GM12878 (cell line): ENCODE data around the gene SH2B3. TPM values are rescaled to one million over a fixed set of nuclear protein-coding genes. Genes with fewer than 3 reads are reported as not detected.

Experiments used
- ATAC-seq: fragments of 200-7000 bp; cut with Tn5 transposase; 3 replicates; pipeline ENCODE4 v1.9.1; 2020; ENCODE audit warnings: mild to moderate bottlenecking, moderate library complexity
- BruUV-seq: library from RNA; stranded (reverse); fragments of 400-500 nt; replicated peaks from 2 replicates; lab custom pipeline; 2021; lab: Mats Ljungman, UMichigan
- CTCF ChIA-PET: fragments of 300-600 bp; sonication (Branson Sonifier 250); formaldehyde crosslinking; extraction: SDS; loops from one replicate; lab custom pipeline; 2021; ENCODE audit warnings: inconsistent platforms; lab: Yijun Ruan, JAX
- POLR2A ChIA-PET: fragments of 350-600 bp; formaldehyde crosslinking; extraction: SDS; loops from one replicate; lab custom pipeline; 2021; ENCODE audit warnings: inconsistent platforms; lab: Charles Lee
- RAD21 ChIA-PET: fragments of 300-600 bp; sonication (Branson Sonifier 250); formaldehyde crosslinking; loops from one replicate; lab custom pipeline; 2023; ENCODE audit warnings: antibody characterized with exemption; ENCODE audit not compliant: unreplicated experiment; lab: Charles Lee
- SMC1A ChIA-PET: fragments of 300-600 bp; sonication (Branson Sonifier 250); formaldehyde crosslinking; loops from one replicate; lab custom pipeline; 2023; ENCODE audit not compliant: unreplicated experiment, uncharacterized antibody; lab: Charles Lee
- DNase-seq: peaks from one replicate; pipeline ENCODE4 v3.0.0-alpha.2; 2011; ENCODE audit warnings: low read depth, low spot score
- FAIRE-seq: peaks from 3 replicates; lab custom pipeline; 2011; peaks lifted over from hg19 to GRCh38; lab: Jason Lieb, UNC
- H2AFZ ChIP-seq: 2 replicates; pipeline ENCODE4 v1.6.0; 2011; ENCODE audit warnings: low read depth, low read length, control low read depth; ENCODE audit not compliant: control insufficient read depth
- H3K27ac ChIP-seq: 2 replicates; pipeline ENCODE4 v1.5.1; 2011; ENCODE audit warnings: control low read depth; ENCODE audit not compliant: control insufficient read depth, insufficient read depth
- H3K27me3 ChIP-seq, 2 experiments: replicated peaks in 1 of 2; 2 replicates each; pipeline versions ENCODE4 v1.6.0 to v1.6.1; 2011; ENCODE audit warnings: low read length in 1 of 2; ENCODE audit not compliant: control insufficient read depth in 2 of 2, insufficient read depth in 2 of 2
- H3K36me3 ChIP-seq, 2 experiments: 2 replicates each; pipeline ENCODE4 v1.5.1; 2011; ENCODE audit warnings: low read length in 1 of 2; ENCODE audit not compliant: control insufficient read depth in 2 of 2, insufficient read depth in 2 of 2
- H3K4me1 ChIP-seq: 2 replicates; pipeline ENCODE4 v1.6.1; 2011; ENCODE audit warnings: mild to moderate bottlenecking, low read length, moderate library complexity, mixed read lengths; ENCODE audit not compliant: control insufficient read depth, insufficient read depth
- H3K4me2 ChIP-seq: 2 replicates; pipeline ENCODE4 v1.6.0; 2011; ENCODE audit warnings: control low read depth; ENCODE audit not compliant: control insufficient read depth, insufficient read depth
- H3K4me3 ChIP-seq: fragments of 200-600 bp; sonication (generic); 2 replicates; pipeline ENCODE4 v1.5.1; 2016
- H3K79me2 ChIP-seq: 2 replicates; pipeline ENCODE4 v1.6.0; 2011; ENCODE audit warnings: low read length; ENCODE audit not compliant: control insufficient read depth, insufficient read depth
- H3K9ac ChIP-seq: 2 replicates; pipeline ENCODE4 v1.8.0; 2011; ENCODE audit warnings: low read length, control low read depth, mixed read lengths; ENCODE audit not compliant: control insufficient read depth, insufficient read depth
- H3K9me3 ChIP-seq: replicated peaks from 3 replicates; pipeline ENCODE4 v1.5.1; 2011; ENCODE audit warnings: mild to moderate bottlenecking, low read length; ENCODE audit not compliant: control insufficient read depth, insufficient read depth
- H4K20me1 ChIP-seq: 2 replicates; pipeline ENCODE4 v1.6.0; 2011; ENCODE audit not compliant: control insufficient read depth, insufficient read depth
- BCL3 ChIP-seq: IDR thresholded peaks from 2 replicates; pipeline ENCODE4 v1.6.1; 2011; ENCODE audit warnings: borderline replicate concordance, low read depth, mild to moderate bottlenecking, moderate library complexity, low read length; ENCODE audit not compliant: insufficient read depth, poor library complexity, severe bottlenecking
- IRF4 ChIP-seq: IDR thresholded peaks from 2 replicates; pipeline ENCODE4 v1.6.1; 2011; ENCODE audit warnings: low read depth, low read length
- WGBS: methylation state at CpG from one replicate; pipeline ENCODE4 v1.1.6; 2016; ENCODE audit warnings: low lambda C conversion rate; ENCODE audit not compliant: insufficient replicate concordance, insufficient coverage; ENCODE audit errors: missing lambda C conversion rate; 5-methylcytosine and 5-hydroxymethylcytosine counted together
- in situ Hi-C: fragments of 300-500 bp; cut with MboI; formaldehyde crosslinking; loops from 9 replicates; pipeline ENCODE4 v1.14.3; 2018; ENCODE audit warnings: mixed read lengths
- intact Hi-C: fragments of 100-400 bp; cut with micrococcal nuclease; formaldehyde crosslinking; loops from one replicate; pipeline ENCODE4 v1.14.2; 2022; ENCODE audit not compliant: unreplicated experiment
- polyA plus RNA-seq, 11 experiments: library from polyadenylated mRNA; depleted of rRNA in 4 of 11; unstranded in 6 of 11; stranded (reverse) in 5 of 11; fragments of >200 nt; fragmentation: Nextera tagmentation in 4 of 11; fragmentation: Illumina TruSeq in 1 of 11; extraction: Ambion mirVana in 4 of 11; extraction: Trizol in 1 of 11; gene quantifications; 1 replicate in 1 of 11; 2 replicates in 10 of 11; pipeline versions ENCODE4 v1.2.1 to v1.2.3, GENCODE V29; 2011 to 2016; ENCODE audit warnings: inconsistent platforms in 2 of 11, missing spikeins in 2 of 11, low read depth in 1 of 11
- total RNA-seq, 4 experiments: library from RNA; depleted of rRNA in 3 of 4; stranded (reverse); fragments of >200 nt in 3 of 4; fragmentation: Illumina TruSeq in 1 of 4; extraction: Trizol in 1 of 4; gene quantifications; 2 replicates each; pipeline versions ENCODE4 v1.2.1 to v1.2.3, GENCODE V29; 2013 to 2021

The SH2B3 gene
- total and polyA plus RNA-seq, 10 of the 15 experiments (the other 5 are each of a cell fraction or from before 2014, with no cell fraction given) = 5.8 to 46.4 (median 23.3) TPM

GRCh38 chr12:111367661-111368221, 38.0 kb upstream of the SH2B3 start:
- FAIRE-seq = no peak

More at GRCh38 chr12:111367661-111368221, 38.0 kb upstream of the SH2B3 start:
- DNase-seq = no peak
- TF ChIP-seq IRF4 = no peak
- TF ChIP-seq BCL3 = peak; percentile 58
- ATAC-seq = no peak
- in situ Hi-C loops (no loop called here), intact Hi-C loops (no loop called here)
- SMC1A ChIA-PET = no interaction called here
- RAD21 ChIA-PET = interaction anchor here (1.3 to 1.5 kb wide), 2 partner anchors 31 to 84 kb away, joined by 3 to 4 read pairs; no protein-coding TSS in a partner anchor
- no peak overlapping the region for H3K4me3 ChIP-seq
- no peaks in the 10 kb centered on the region for H3K79me2 ChIP-seq
- POLR2A ChIA-PET = interaction anchor here (0.5 to 0.6 kb wide), 2 partner anchors 689 to 1956 kb away, joined by 4 to 5 read pairs; no protein-coding TSS in a partner anchor
- no peak overlapping the region for H2AFZ ChIP-seq
- H4K20me1 ChIP-seq = no peaks in the 10 kb centered on the region
- CTCF ChIA-PET = interaction anchor here (0.8 to 1.8 kb wide), 4 partner anchors 29 to 113 kb away, joined by 3 to 6 read pairs (median 4); no protein-coding TSS in a partner anchor
- H3K27ac ChIP-seq = no peak overlapping the region
- H3K9ac ChIP-seq = no peak overlapping the region
- H3K27me3 ChIP-seq = no peaks in the 10 kb centered on the region
- BruUV-seq = no TSS peak
- H3K9me3 ChIP-seq = no peaks in the 10 kb centered on the region
- H3K36me3 ChIP-seq = no peaks in the 10 kb centered on the region
- 73% methylated on average over 7 of the region's 7 CpGs for WGBS
- peaks cover 2% of the 10 kb centered on the region; the same call in 1 of the 2 replicates for H3K4me1 ChIP-seq
- peak overlapping the region; percentile 75; the same call in 1 of the 2 replicates for H3K4me2 ChIP-seq
